GM21367 (cell line): ENCODE measurements around the gene CD58.

Source experiments
- ATAC-seq: cut with Tn5 transposase; IDR thresholded peaks from one replicate; pipeline ENCODE4 v1.9.1; 2021; ENCODE audit not compliant: unreplicated experiment

CD58 gene

DNA sequence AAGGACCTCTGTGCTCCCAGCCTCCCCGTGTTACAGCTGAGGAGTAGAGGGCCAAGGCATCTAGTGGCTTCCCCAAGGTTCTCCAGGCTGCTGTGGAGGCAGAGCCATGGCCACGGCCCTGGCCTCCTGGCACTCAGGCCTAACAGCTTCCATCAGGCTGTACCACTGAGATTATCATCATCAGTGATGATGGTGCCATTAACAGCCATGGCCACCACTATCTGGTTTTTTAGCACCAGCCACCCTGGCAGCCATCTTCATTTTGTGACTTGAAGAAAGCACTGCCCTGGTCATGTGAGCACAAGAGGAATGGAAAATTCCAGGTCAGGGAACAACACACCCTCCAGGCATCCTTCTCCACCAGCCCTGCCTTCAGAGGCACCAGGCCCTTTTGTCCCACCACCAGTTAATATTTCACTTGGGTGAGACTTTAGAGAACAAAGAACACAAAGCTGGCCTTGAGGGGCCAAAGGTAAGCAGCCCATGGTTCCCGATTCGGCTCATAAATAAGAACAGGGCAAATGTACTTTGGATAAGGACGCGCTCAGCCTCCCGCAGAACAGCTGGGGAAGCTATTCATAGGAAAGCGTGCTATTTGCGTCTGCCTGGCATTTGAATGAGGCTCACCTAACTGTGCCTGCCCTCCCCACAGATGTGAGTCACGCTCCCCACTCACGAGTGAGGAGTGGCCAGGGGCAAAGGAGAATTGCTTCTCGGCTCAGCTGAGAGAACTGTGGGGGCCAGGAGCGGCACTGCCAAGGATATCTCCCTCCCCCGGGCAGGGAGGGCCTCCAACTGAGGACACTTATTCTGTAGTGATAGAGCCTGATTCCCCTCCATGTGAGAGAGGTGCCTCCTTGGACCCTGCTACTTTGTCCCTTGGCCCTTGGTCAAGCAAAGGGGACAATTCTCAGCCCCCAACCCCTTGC lies 95.6 kb downstream of the CD58 start:
- ATAC-seq = no peak

DNA sequence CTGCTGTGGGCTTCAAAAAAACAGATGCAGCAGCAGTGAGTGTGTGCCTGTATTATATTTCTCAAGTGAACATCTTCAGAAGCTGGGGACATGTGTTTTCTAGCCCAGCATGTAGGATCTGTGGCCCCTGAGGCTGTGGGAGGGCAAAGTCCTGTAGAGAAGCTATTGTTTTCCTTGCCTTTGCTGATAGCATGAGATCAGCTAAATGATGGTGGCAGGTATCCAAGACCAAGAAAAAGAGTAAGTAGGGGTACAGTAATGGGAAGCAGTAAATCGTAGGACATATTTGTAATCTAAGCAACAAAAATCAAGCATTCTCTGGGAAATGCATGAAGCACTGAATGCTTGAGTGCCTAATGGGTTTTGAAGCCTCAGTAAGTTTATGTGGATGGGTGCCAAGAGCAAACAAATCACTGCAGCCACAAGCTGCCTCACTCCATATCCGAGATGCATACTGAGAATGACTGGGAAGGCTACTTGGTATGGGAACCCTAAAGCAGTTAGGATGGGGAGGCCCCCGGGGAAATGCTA lies 98.3 kb downstream of the CD58 start:
- no peak for ATAC-seq

DNA sequence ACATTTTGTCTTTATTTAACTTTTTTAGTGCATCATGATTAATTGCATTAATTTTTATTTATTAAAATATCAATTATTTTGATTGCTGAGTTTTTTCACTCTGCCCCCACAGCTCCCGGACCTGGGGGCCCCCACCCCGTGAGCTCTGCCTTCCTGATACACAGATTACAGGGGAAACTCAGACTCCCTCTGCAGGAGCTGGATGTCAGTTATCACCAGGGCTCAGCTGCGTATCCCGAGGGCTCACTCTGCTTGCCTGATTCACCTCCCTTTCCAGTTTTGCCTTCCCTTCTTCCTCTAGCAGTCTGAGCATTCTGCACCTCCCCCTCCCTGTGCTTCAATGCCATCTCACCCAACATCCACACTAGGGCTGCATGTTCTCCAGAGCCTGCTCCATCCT lies 99.6 kb downstream of the CD58 start:
- no peak for ATAC-seq

DNA sequence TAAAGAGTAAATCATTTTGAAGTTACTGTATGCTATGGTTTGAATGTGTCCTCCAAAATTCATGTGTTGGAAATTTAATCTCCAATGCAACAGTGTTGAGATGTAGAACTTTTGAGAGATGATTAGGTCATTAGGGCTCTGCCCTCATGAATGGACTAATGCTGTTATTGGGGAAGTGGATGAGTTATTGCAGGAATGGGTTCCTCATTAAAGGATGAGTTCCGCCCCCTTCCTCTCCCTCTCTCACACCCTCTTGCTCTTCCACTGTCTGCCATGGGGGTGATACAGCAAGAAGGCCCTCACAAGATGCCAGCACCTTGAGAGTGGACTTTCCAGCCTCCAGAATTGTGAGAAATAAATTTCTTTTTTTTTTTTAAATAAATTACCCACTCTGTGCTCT lies 100.2 kb downstream of the CD58 start:
- ATAC-seq = no peak

DNA sequence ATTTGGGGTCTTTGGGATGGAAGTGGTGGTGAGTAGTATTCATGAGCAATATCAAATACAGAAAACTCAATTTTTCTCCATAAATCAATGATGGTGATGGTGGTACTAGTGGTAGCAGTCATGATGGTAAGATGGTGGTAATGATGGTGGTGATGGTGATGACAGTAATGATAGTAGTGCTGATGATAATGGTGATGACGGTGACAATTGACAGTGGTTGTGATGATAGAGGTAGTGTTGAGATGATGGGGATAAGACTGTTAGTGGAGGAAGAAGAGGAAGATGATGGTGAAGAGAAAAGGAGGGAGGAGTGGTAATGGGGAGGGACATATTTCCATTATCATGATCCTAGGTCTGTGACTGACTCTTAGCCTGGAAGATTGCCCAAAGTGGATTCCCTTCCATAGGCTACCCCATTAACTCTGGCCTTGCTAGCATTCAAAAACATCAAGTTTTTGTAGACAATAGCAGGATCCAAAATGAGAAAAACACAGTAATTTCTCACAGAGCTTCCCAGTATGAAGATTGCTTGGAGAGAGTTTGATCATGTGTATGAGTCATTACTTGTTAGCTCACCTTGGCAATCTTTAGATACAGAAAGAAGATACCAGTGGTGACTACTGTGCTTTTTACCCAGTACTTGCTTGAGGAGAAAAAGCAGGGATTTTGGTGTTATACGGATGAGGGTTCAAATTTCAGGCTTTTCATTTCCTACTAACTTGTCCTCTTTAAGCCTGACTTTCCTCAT lies 103.8 kb downstream of the CD58 start:
- ATAC-seq = no peak

DNA sequence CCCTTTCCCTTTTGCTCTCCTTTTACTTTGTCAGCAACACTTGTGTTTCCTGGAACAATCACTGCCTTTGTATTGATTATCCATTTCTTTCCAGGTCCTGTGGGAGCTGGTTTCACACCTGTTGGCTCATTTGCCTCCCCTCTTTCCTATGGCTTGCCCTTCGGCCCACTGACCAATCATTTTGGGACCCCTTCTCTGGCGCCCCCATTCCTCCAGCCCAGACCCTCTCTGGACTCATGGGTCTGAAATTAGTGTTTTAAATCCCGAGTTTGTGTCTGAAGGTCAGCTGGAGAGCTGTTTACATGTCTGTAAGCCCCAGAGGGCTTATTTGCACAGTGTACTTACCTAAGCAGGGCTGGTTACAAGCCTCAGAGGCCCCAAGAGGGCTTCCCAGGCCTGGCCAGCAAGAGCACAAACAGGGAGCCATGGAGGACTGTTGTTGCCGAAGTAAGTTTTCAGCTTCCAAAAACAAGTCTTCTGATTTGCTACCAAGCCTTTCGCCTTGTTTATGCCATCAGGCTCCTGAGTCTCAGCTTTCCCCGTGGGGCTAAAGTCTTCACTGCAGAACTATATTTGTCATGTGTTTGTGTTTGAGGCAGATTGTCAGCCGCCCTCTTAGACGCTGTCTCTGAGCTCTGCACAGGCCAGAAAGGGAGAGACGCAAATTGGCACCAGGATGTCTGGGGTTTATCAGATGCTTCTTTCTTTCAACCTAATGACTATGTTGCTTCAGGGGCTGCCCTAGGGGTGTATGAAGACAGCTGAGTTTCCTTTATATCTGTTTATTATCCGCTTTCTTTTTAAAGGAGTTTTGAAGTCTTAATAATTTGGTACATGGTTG lies 104.8 kb downstream of the CD58 start:
- no peak for ATAC-seq

DNA sequence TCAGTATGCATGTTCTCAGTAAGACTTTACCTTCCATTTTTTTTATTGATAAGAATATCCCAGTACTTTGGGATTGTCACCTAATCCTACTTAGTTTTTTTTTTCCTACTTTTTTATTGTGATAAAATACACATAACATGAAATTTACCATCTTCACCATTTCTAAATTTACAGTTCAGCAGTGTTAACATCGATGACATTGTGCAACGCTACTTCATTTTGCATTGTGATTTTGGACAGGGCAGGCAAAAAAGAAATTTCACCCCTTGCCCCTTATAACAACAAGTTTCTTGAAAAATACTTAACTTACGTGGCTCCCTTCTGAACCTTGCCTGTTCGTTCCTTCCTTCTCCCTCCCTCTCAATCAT lies 105.4 kb downstream of the CD58 start:
- no peak for ATAC-seq
